ENCODE results near the gene UNC13A.

DNA sequence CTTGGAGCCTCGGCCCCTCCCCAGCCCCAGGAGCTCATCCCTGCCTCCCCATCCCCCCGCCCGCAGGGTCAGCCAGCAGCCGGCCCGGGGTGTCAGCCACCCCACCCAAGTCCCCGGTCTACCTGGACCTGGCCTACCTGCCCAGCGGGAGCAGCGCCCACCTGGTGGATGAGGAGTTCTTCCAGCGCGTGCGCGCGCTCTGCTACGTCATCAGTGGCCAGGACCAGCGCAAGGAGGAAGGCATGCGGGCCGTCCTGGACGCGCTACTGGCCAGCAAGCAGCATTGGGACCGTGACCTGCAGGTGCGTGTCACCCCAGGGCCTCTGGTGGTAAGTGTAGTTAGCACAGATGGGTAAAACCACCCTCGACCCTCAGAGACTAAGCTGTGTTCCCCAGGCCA lies 45.0 kb upstream of the UNC13A start:
- TF ChIP-seq, protein P1, sequence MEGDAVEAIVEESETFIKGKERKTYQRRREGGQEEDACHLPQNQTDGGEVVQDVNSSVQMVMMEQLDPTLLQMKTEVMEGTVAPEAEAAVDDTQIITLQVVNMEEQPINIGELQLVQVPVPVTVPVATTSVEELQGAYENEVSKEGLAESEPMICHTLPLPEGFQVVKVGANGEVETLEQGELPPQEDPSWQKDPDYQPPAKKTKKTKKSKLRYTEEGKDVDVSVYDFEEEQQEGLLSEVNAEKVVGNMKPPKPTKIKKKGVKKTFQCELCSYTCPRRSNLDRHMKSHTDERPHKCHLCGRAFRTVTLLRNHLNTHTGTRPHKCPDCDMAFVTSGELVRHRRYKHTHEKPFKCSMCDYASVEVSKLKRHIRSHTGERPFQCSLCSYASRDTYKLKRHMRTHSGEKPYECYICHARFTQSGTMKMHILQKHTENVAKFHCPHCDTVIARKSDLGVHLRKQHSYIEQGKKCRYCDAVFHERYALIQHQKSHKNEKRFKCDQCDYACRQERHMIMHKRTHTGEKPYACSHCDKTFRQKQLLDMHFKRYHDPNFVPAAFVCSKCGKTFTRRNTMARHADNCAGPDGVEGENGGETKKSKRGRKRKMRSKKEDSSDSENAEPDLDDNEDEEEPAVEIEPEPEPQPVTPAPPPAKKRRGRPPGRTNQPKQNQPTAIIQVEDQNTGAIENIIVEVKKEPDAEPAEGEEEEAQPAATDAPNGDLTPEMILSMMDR (conservative IDR thresholded peaks at IDR 0.05): no peak
- no peak for TF ChIP-seq ZFX (IDR thresholded peaks at IDR 0.05)
